Measurements from ENCODE around the gene C8G.

The C8G gene

DNA sequence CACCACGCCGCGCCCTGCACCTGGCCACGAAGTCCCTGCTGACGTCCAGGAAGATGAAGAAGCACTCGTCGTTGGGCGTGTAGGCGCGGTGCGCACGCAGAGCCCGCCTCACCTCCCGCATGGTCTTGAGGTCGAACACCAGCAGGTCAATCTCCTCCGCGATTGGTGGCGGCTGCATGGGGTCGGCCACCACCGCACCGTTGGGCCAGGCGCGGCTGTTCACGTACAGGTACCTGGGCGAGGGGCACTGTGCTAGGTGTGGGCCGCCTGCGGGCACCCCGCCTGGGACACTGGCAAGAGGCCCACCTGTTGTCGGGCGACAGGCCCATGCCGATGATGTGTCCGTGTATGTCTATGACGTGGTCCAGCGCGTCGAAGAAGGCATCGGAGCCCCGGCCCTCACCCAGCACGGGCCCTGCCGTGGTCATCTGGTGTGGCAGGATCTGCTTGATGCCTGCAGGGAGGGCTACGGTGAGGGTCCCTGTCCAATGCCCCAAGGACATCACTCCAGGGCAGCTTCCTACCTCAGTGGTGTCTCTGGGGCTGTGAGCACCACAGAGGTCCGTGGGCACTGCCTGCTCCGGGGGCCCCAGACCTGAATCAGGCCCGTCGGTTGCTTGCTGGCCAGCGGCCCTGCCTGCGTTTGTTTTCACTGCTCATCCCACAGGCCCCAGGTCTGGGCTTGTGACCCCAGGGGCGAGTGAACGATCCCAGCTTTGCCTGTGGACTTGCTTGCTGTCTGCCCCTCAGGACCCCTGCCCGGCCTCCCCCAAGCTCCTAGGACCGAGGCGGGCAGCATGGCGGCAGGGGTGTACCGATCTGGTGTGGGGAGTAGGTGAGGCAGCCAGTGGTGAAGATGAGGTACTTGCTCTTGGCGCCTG lies 3.6 kb upstream of the C8G start:
- no peak overlapping the region for H3K4me3 ChIP-seq (ENCODE audit: low read depth, low read length)
- DNase-seq (ENCODE audit: low read depth) = no peak
- TF ChIP-seq, protein P1, sequence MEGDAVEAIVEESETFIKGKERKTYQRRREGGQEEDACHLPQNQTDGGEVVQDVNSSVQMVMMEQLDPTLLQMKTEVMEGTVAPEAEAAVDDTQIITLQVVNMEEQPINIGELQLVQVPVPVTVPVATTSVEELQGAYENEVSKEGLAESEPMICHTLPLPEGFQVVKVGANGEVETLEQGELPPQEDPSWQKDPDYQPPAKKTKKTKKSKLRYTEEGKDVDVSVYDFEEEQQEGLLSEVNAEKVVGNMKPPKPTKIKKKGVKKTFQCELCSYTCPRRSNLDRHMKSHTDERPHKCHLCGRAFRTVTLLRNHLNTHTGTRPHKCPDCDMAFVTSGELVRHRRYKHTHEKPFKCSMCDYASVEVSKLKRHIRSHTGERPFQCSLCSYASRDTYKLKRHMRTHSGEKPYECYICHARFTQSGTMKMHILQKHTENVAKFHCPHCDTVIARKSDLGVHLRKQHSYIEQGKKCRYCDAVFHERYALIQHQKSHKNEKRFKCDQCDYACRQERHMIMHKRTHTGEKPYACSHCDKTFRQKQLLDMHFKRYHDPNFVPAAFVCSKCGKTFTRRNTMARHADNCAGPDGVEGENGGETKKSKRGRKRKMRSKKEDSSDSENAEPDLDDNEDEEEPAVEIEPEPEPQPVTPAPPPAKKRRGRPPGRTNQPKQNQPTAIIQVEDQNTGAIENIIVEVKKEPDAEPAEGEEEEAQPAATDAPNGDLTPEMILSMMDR (conservative IDR thresholded peaks at IDR 0.05; ENCODE audit: low read depth, low read length) = no peak

DNA sequence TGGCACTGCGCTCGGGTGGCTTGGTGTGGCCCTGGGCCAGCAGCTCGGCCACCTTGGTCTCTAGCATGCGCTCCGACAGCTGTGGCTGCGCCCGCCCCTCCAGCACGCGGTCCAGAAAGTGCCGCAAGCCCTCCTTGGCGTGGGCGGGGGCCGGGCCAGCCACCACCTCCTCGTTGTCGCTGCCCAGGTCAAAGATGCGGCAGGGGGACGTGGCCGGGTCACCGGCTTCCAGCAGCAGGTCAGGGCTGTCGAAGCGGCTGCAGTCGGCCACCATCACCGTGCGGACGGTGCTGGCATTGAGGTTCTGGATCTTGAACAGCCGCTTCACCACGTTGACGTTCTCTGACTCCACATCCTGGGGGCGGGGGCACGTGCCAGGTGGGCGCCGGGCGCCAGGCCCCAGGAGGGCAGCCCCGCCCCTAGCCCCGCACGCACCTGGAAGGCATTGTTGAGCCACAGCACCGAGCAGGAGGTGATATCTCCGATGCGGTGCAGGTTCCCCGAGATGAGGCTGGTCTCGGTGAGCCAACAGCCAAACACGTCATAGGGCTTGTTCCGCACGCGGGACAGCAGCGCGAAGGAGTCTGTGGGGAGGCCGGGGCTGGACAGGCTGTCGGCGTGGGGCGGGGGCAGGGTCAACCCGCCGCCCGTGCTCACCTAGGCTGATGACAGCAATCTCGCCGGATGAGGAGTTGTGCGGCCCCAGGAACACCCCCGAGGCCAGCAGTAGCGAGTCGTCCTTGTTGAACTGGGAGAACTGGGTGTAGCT lies 2.7 kb upstream of the C8G start:
- peak overlapping the region; percentile 86 for H3K4me3 ChIP-seq (ENCODE audit: low read depth, low read length)

GRCh38 chr9:136942881-136943230 lies 2.2 kb upstream of the C8G start:
- H3K4me3 ChIP-seq (ENCODE audit: low read depth, low read length) = peak overlapping the region; percentile 86
- DNase-seq (ENCODE audit: low read depth) = no peak
- TF ChIP-seq, protein P1 (conservative IDR thresholded peaks at IDR 0.05; ENCODE audit: low read depth, low read length) = no peak

More for the DNA sequence above, 2.7 kb upstream of the C8G start:
- no peak for DNase-seq (ENCODE audit: low read depth)
- TF ChIP-seq, protein P1 (conservative IDR thresholded peaks at IDR 0.05; ENCODE audit: low read depth, low read length) = no peak

GRCh38 chr9:136943291-136944211 lies 1.5 kb upstream of the C8G start:
- peak; percentile 45 for DNase-seq (ENCODE audit: low read depth)
- peak overlapping the region; percentile 86 for H3K4me3 ChIP-seq (ENCODE audit: low read depth, low read length)
- TF ChIP-seq, protein P1 (conservative IDR thresholded peaks at IDR 0.05; ENCODE audit: low read depth, low read length) = no peak

DNA sequence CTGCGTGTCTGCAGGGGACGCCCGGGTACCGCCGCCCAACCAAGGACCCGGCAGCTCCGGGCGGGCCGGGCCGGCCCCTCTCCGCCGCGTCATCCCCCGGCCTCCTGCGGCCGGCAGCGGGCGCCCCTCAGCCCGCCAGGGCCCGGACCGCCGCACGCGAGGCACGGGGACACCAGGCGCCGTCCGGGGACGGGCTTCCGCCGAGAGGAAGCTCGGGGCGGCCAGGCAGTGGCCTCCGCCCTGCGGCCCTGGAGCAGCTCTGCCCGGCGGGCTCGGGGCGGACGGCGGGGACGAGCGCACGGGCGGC lies 878 bp upstream of the C8G start:
- peak; percentile 64 for DNase-seq (ENCODE audit: low read depth)
- TF ChIP-seq, protein P1 (conservative IDR thresholded peaks at IDR 0.05; ENCODE audit: low read depth, low read length) = no peak
- peak overlapping the region; percentile 86 for H3K4me3 ChIP-seq (ENCODE audit: low read depth, low read length)

DNA sequence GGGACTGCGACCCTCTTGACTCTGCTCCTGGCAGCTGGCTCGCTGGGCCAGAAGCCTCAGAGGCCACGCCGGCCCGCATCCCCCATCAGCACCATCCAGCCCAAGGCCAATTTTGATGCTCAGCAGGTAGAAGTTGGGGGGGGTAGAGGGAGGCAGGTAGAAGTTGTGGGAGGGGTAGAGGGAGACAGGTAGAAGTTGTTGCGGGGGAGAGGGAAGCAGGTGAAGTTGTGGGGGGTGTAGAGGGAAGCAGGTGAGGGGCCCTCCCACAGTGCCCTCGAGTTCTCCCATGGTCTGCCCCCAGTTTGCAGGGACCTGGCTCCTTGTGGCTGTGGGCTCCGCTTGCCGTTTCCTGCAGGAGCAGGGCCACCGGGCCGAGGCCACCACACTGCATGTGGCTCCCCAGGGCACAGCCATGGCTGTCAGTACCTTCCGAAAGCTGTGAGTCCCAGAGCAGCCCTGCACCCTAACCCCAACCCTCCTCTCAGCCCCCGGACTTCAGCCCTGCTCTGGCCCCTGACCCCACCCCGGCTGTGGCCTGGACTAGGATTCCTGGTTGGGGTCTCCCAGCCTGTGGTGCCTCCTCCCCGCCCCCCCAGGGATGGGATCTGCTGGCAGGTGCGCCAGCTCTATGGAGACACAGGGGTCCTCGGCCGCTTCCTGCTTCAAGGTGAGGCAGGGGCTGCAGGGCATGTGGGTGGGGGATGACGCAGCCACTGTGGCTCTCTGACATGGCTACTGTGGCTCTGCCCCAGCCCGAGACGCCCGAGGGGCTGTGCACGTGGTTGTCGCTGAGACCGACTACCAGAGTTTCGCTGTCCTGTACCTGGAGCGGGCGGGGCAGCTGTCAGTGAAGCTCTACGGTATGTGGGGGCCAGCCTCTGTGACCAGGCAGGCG lies 537 bp downstream of the C8G start:
- DNase-seq (ENCODE audit: low read depth) = no peak
- TF ChIP-seq, protein P1 (conservative IDR thresholded peaks at IDR 0.05; ENCODE audit: low read depth, low read length) = no peak
- no peak overlapping the region for H3K4me3 ChIP-seq (ENCODE audit: low read depth, low read length)

All from choroid plexus epithelial cell (primary cell).